H9 (cell line): ENCODE measurements around the gene TNFRSF6B. TPM values are rescaled to one million over a fixed set of nuclear protein-coding genes. Genes with fewer than 3 reads are reported as not detected.

Experiments
- DNase-seq: peaks from one replicate; pipeline ENCODE4 v3.0.0-alpha.2; 2017
- H2AFZ ChIP-seq: one replicate; pipeline ENCODE4 v1.6.1; 2013; ENCODE audit warnings: mild to moderate bottlenecking, low read length, control low read depth, moderate library complexity
- H2AK5ac ChIP-seq: 2 replicates; pipeline ENCODE4 v1.6.1; 2013; ENCODE audit warnings: low read length, control low read depth, mixed read lengths; ENCODE audit not compliant: insufficient read length
- H2BK120ac ChIP-seq: one replicate; pipeline ENCODE4 v1.6.1; 2013; ENCODE audit warnings: low read depth, mild to moderate bottlenecking, low read length, control low read depth, inconsistent platforms; ENCODE audit not compliant: poor library complexity, severe bottlenecking
- H2BK12ac ChIP-seq: 2 replicates; pipeline ENCODE4 v1.6.1; 2013; ENCODE audit warnings: low read length, control low read depth, mixed read lengths, low read depth; ENCODE audit not compliant: insufficient read length
- H2BK15ac ChIP-seq: 2 replicates; pipeline ENCODE4 v1.6.1; 2013; ENCODE audit warnings: low read depth, low read length, control low read depth
- H2BK20ac ChIP-seq: one replicate; pipeline ENCODE4 v1.6.1; 2013; ENCODE audit warnings: low read depth, mild to moderate bottlenecking, low read length, control low read depth, inconsistent platforms; ENCODE audit not compliant: poor library complexity, severe bottlenecking
- H2BK5ac ChIP-seq: 2 replicates; pipeline ENCODE4 v1.6.1; 2013; ENCODE audit warnings: low read length, control low read depth, mixed read lengths; ENCODE audit not compliant: insufficient read length
- H3K14ac ChIP-seq: 2 replicates; pipeline ENCODE4 v1.6.1; 2013; ENCODE audit warnings: low read length, control low read depth; ENCODE audit not compliant: insufficient read depth
- H3K18ac ChIP-seq: 2 replicates; pipeline ENCODE4 v1.6.1; 2013; ENCODE audit warnings: low read depth, mild to moderate bottlenecking, mixed read lengths, low read length, control low read depth; ENCODE audit not compliant: insufficient read length
- H3K23ac ChIP-seq: 2 replicates; pipeline ENCODE4 v1.6.1; 2013; ENCODE audit warnings: low read length, control low read depth, mixed read lengths, low read depth; ENCODE audit not compliant: insufficient read length
- H3K23me2 ChIP-seq: 2 replicates; pipeline ENCODE4 v1.6.1; 2013; ENCODE audit warnings: low read depth, mild to moderate bottlenecking, mixed read lengths, low read length, control low read depth; ENCODE audit not compliant: insufficient read length, poor library complexity, severe bottlenecking
- H3K27ac ChIP-seq: 2 replicates; pipeline ENCODE4 v1.5.1; 2013; ENCODE audit warnings: low read length, control low read depth, mixed read lengths, low read depth; ENCODE audit not compliant: insufficient read length
- H3K27me3 ChIP-seq: 2 replicates; pipeline ENCODE4 v1.6.1; 2013; ENCODE audit warnings: low read length, control low read depth, inconsistent platforms; ENCODE audit not compliant: insufficient read depth
- H3K4ac ChIP-seq: 2 replicates; pipeline ENCODE4 v1.6.1; 2013; ENCODE audit warnings: low read depth, mild to moderate bottlenecking, control low read depth, inconsistent platforms, low read length, moderate library complexity
- H3K4me1 ChIP-seq: 2 replicates; pipeline ENCODE4 v1.6.1; 2013; ENCODE audit warnings: low read length, control low read depth, inconsistent platforms; ENCODE audit not compliant: insufficient read depth
- H3K4me2 ChIP-seq: 2 replicates; pipeline ENCODE4 v1.6.1; 2013; ENCODE audit warnings: low read length, control low read depth, mixed read lengths; ENCODE audit not compliant: insufficient read length, insufficient read depth
- H3K56ac ChIP-seq: 2 replicates; pipeline ENCODE4 v1.6.1; 2013; ENCODE audit warnings: low read depth, mild to moderate bottlenecking, mixed read lengths, low read length, control low read depth; ENCODE audit not compliant: insufficient read length
- H3K79me1 ChIP-seq: 2 replicates; pipeline ENCODE4 v1.6.1; 2013; ENCODE audit warnings: low read depth, mild to moderate bottlenecking, moderate library complexity, low read length, control low read depth, inconsistent platforms; ENCODE audit not compliant: insufficient read depth, poor library complexity, severe bottlenecking
- H3K79me2 ChIP-seq: 2 replicates; pipeline ENCODE4 v1.6.1; 2013; ENCODE audit warnings: low read length, control low read depth, inconsistent platforms; ENCODE audit not compliant: insufficient read depth
- H3K9ac ChIP-seq: 2 replicates; pipeline ENCODE4 v1.6.1; 2013; ENCODE audit warnings: low read length, control low read depth, mixed read lengths; ENCODE audit not compliant: insufficient read length; ENCODE audit errors: extremely low read depth
- H3K9me3 ChIP-seq: one replicate; pipeline ENCODE4 v1.6.1; 2013; ENCODE audit warnings: low read depth, low read length, inconsistent platforms; ENCODE audit not compliant: control insufficient read depth
- H3T11ph ChIP-seq: one replicate; pipeline ENCODE4 v1.6.1; 2013; ENCODE audit warnings: mild to moderate bottlenecking, low read length, control low read depth, inconsistent platforms
- H4K20me1 ChIP-seq: one replicate; pipeline ENCODE4 v1.6.1; 2013; ENCODE audit not compliant: control insufficient read depth, insufficient read length, insufficient read depth
- H4K5ac ChIP-seq: 2 replicates; pipeline ENCODE4 v1.6.1; 2013; ENCODE audit warnings: low read depth, mild to moderate bottlenecking, mixed read lengths, low read length, control low read depth; ENCODE audit not compliant: insufficient read length
- H4K8ac ChIP-seq: replicated peaks from 2 replicates; pipeline ENCODE4 v1.6.1; 2013; ENCODE audit warnings: low read length, control low read depth, mixed read lengths, low read depth; ENCODE audit not compliant: insufficient read length
- H4K91ac ChIP-seq: 2 replicates; pipeline ENCODE4 v1.6.1; 2013; ENCODE audit warnings: low read depth, mild to moderate bottlenecking, moderate library complexity, mixed read lengths, low read length, control low read depth; ENCODE audit not compliant: insufficient read length
- H3K27ac Mint-ChIP-seq, 3 experiments: 2 replicates in 2 of 3; 3 replicates in 1 of 3; pipeline ENCODE4 v1.8.0; 2020 to 2021; ENCODE audit warnings: mixed read lengths in 3 of 3, mild to moderate bottlenecking in 1 of 3, moderate library complexity in 1 of 3
- H3K27me3 Mint-ChIP-seq: 2 replicates; pipeline ENCODE4 v1.8.0; 2021; ENCODE audit warnings: low read depth, mild to moderate bottlenecking, moderate library complexity, mixed read lengths
- H3K36me3 Mint-ChIP-seq, 3 experiments: 2 replicates in 2 of 3; 3 replicates in 1 of 3; pipeline ENCODE4 v1.8.0; 2020 to 2021; ENCODE audit warnings: low read depth in 3 of 3, mixed read lengths in 3 of 3; ENCODE audit not compliant: insufficient read depth in 1 of 3
- H3K4me1 Mint-ChIP-seq, 2 experiments: 2 replicates each; pipeline ENCODE4 v1.8.0; 2020; ENCODE audit warnings: mixed read lengths in 2 of 2
- H3K4me3 Mint-ChIP-seq, 2 experiments: 2 replicates in 1 of 2; 3 replicates in 1 of 2; pipeline ENCODE4 v1.8.0; 2020 to 2021; ENCODE audit warnings: mild to moderate bottlenecking in 2 of 2, mixed read lengths in 2 of 2, moderate library complexity in 1 of 2
- H3K9me3 Mint-ChIP-seq, 2 experiments: 2 replicates in 1 of 2; 3 replicates in 1 of 2; pipeline ENCODE4 v1.8.0; 2020; ENCODE audit warnings: mild to moderate bottlenecking in 2 of 2, mixed read lengths in 2 of 2, moderate library complexity in 1 of 2
- WGBS: extraction: QIAGEN DNeasy Blood & Tissue Kit; methylation state at CpG from one replicate; pipeline ENCODE4 v1.1.7; 2013; ENCODE audit warnings: missing lambda C conversion rate, low lambda C conversion rate, mixed read lengths; ENCODE audit not compliant: insufficient read length; ENCODE audit errors: extremely low coverage; 5-methylcytosine and 5-hydroxymethylcytosine counted together
- total RNA-seq: library from RNA; stranded (reverse); gene quantifications from 2 replicates; pipeline ENCODE4 v1.2.1, GENCODE V29; 2021
- TF ChIP-seq, protein P1 (sequence below): fragments of 200-600 bp; sonication (generic); conservative IDR thresholded peaks from 3 replicates; pipeline ENCODE4 v1.8.0; 2021; ENCODE audit warnings: antibody characterized with exemption, mild to moderate bottlenecking

The TNFRSF6B gene
- total RNA-seq, 1 experiment from 2014 or later = not detected

DNA sequence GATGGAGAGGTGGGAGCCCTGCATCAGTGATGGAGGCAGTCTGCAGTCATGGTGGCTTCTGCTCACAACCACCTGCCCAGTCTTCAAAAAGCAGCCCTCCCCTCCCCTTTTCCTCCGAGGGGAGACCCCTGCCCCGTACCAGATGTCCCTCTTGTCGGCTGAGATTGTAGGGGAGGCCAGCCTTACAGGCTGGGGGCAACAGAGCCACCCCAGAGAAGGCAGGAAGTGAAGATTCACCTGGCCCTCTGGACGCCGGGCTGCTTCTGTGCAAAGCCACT is 4.5 kb downstream of the TNFRSF6B start:
- no peaks in the 10 kb centered on the region for H4K20me1 ChIP-seq
- H3K79me1 ChIP-seq = no peaks in the 10 kb centered on the region
- peaks cover 4% of the 10 kb centered on the region for H3K23me2 ChIP-seq
- no peak overlapping the region for H3K23ac ChIP-seq
- H3K9me3 ChIP-seq = no peaks in the 10 kb centered on the region
- H3K14ac ChIP-seq = no peak overlapping the region
- H2AFZ ChIP-seq = no peak overlapping the region
- H2BK5ac ChIP-seq = no peak overlapping the region
- no CpG with 5 or more reads among the region's 5 CpGs for WGBS
- H2AK5ac ChIP-seq = no peak overlapping the region
- no peak overlapping the region for H3K27ac ChIP-seq
- peaks cover 2 to 9% of the 10 kb centered on the region in 2 experiments for H3K4me1 Mint-ChIP-seq
- H3K27ac Mint-ChIP-seq = no peak overlapping the region; a peak in 1 of 7 replicates
- H3K9ac ChIP-seq = no peak overlapping the region
- no peaks in the 10 kb centered on the region for H3K9me3 Mint-ChIP-seq
- no peak overlapping the region for H4K8ac ChIP-seq
- no peaks in the 10 kb centered on the region for H3K4me1 ChIP-seq
- no peak overlapping the region for H3K56ac ChIP-seq
- H2BK20ac ChIP-seq = no peak overlapping the region
- TF ChIP-seq, protein P1, sequence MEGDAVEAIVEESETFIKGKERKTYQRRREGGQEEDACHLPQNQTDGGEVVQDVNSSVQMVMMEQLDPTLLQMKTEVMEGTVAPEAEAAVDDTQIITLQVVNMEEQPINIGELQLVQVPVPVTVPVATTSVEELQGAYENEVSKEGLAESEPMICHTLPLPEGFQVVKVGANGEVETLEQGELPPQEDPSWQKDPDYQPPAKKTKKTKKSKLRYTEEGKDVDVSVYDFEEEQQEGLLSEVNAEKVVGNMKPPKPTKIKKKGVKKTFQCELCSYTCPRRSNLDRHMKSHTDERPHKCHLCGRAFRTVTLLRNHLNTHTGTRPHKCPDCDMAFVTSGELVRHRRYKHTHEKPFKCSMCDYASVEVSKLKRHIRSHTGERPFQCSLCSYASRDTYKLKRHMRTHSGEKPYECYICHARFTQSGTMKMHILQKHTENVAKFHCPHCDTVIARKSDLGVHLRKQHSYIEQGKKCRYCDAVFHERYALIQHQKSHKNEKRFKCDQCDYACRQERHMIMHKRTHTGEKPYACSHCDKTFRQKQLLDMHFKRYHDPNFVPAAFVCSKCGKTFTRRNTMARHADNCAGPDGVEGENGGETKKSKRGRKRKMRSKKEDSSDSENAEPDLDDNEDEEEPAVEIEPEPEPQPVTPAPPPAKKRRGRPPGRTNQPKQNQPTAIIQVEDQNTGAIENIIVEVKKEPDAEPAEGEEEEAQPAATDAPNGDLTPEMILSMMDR = no peak
- no peak overlapping the region for H3K4ac ChIP-seq
- no peak overlapping the region for H4K91ac ChIP-seq
- no peak overlapping the region for H2BK12ac ChIP-seq
- no peak overlapping the region for H4K5ac ChIP-seq
- no peak overlapping the region for H2BK15ac ChIP-seq
- peaks cover 11 to 19% (median 16%) of the 10 kb centered on the region in 3 experiments; a peak in 5 of 7 replicates for H3K36me3 Mint-ChIP-seq
- H3T11ph ChIP-seq = no peak overlapping the region
- no peak overlapping the region for H3K18ac ChIP-seq
- H3K27me3 Mint-ChIP-seq = peaks cover 3% of the 10 kb centered on the region; the same call in 1 of the 2 replicates
- DNase-seq = no peak
- no peak overlapping the region for H3K4me3 Mint-ChIP-seq
- H3K4me2 ChIP-seq = no peak overlapping the region
- H3K79me2 ChIP-seq = no peaks in the 10 kb centered on the region
- H2BK120ac ChIP-seq = no peak overlapping the region
- H3K27me3 ChIP-seq = no peaks in the 10 kb centered on the region
